Spleen (tissue), 7 donors: ENCODE data around the gene PNCK.

ENCODE experiments used
- POLR2A ChIP-seq, 3 donors: fragments of 450-650 bp; IDR thresholded peaks; one replicate each; pipeline ENCODE4 v1.5.1; 2017; ENCODE audit warnings: antibody characterized with exemption in 3 of 3, mild to moderate bottlenecking in 1 of 3
- POLR2AphosphoS5 ChIP-seq, 3 donors: sonication (generic); formaldehyde crosslinking; IDR thresholded peaks; one replicate each; pipeline ENCODE4 v1.5.1; 2017; ENCODE audit warnings: antibody characterized with exemption in 3 of 3
- TF ChIP-seq, protein P1 (sequence below), 11 experiments: fragments of 200-600 bp in 7 of 11; fragments of 450-650 bp in 4 of 11; sonication (generic) in 4 of 11; IDR thresholded peaks in 8 of 11; conservative IDR thresholded peaks in 3 of 11; 1 replicate in 7 of 11; 2 replicates in 4 of 11; pipeline versions ENCODE4 v1.4.0 to v1.8.0; 2016 to 2021; ENCODE audit warnings: antibody characterized with exemption in 11 of 11, inconsistent platforms in 4 of 11, mild to moderate bottlenecking in 1 of 11
- donor health status: DM: no; HTN: no; CAD: no; lungs with moderate emphysema.
- donor health status: DM: no; HTN: no; CAD: no.
- donor health status: DM: no; HTN: no; CAD: no.

GRCh38 chrX:153644356-153645125, 29.1 kb downstream of the PNCK start:
- TF ChIP-seq POLR2A (IDR thresholded peaks at IDR 0.05) (no peak), POLR2AphosphoS5 (IDR thresholded peaks at IDR 0.05) (no peak)
- TF ChIP-seq, protein P1, sequence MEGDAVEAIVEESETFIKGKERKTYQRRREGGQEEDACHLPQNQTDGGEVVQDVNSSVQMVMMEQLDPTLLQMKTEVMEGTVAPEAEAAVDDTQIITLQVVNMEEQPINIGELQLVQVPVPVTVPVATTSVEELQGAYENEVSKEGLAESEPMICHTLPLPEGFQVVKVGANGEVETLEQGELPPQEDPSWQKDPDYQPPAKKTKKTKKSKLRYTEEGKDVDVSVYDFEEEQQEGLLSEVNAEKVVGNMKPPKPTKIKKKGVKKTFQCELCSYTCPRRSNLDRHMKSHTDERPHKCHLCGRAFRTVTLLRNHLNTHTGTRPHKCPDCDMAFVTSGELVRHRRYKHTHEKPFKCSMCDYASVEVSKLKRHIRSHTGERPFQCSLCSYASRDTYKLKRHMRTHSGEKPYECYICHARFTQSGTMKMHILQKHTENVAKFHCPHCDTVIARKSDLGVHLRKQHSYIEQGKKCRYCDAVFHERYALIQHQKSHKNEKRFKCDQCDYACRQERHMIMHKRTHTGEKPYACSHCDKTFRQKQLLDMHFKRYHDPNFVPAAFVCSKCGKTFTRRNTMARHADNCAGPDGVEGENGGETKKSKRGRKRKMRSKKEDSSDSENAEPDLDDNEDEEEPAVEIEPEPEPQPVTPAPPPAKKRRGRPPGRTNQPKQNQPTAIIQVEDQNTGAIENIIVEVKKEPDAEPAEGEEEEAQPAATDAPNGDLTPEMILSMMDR (IDR thresholded peaks at IDR 0.05 in 8 of 11, conservative IDR thresholded peaks at IDR 0.05 in 3 of 11) = no peak
